Measurements from ENCODE around the gene ATXN2L. TPM values are rescaled to one million over a fixed set of nuclear protein-coding genes. Genes with fewer than 3 reads are reported as not detected.

The ATXN2L gene
- total and polyA plus RNA-seq, 10 of the 15 experiments (the other 5 are each of a cell fraction or from before 2014, with no cell fraction given): 3.5 to 210 (median 61.1) TPM

GRCh38 chr16:28823873-28824716, 1.3 kb downstream of the ATXN2L start (continued):
- TF ChIP-seq ZNF24 (IDR thresholded peaks at IDR 0.05) (no peak), BHLHE40 (IDR thresholded peaks at IDR 0.05; ENCODE audit: borderline replicate concordance in 1 of 2, low read depth in 2 of 2, low read length in 1 of 2) (peak; percentile 3 to 68; a peak in 2 of 4 replicates), RB1 (IDR thresholded peaks at IDR 0.05; ENCODE audit: borderline replicate concordance) (peak; percentile 27; the same call in 1 of the 2 replicates), IKZF2 (IDR thresholded peaks at IDR 0.05) (peak in 1 of 2 experiments; percentile 44; a peak in 3 of 4 replicates), TCF12 (IDR thresholded peaks at IDR 0.05; ENCODE audit: low read depth, low read length) (no peak), NKRF (conservative IDR thresholded peaks at IDR 0.05) (peak; percentile 59; the same call in 1 of the 2 replicates), ATF3 (IDR thresholded peaks at IDR 0.05; ENCODE audit: borderline replicate concordance, extremely low read depth, low read depth, low read length) (0 out of 2 replicates have a peak, but pooled peaks have one; percentile 8), NFXL1 (IDR thresholded peaks at IDR 0.05; ENCODE audit: borderline replicate concordance) (peak; percentile 69; the same call in 1 of the 2 replicates), BRCA1 (IDR thresholded peaks at IDR 0.05; ENCODE audit: low read depth, low read length) (peak; percentile 42; the same call in 1 of the 2 replicates), NBN (IDR thresholded peaks at IDR 0.05) (peak; percentile 82), CEBPZ (IDR thresholded peaks at IDR 0.05; ENCODE audit: low read depth, low read length) (no peak), SMAD5 (IDR thresholded peaks at IDR 0.05; ENCODE audit: low read depth) (peak; percentile 63; the same call in 1 of the 2 replicates), POLR2A (IDR thresholded peaks at IDR 0.05; ENCODE audit: low read depth, low read length) (peak; percentile 66), MEF2B (IDR thresholded peaks at IDR 0.05; ENCODE audit: partially characterized antibody, poor library complexity, severe bottlenecking) (peak; percentile 47), BACH1 (IDR thresholded peaks at IDR 0.05; ENCODE audit: borderline replicate concordance) (peak; percentile 83), RFX5 (IDR thresholded peaks at IDR 0.05; ENCODE audit: low read depth, low read length) (peak; percentile 52; the same call in 1 of the 2 replicates), IRF5 (IDR thresholded peaks at IDR 0.05; ENCODE audit: borderline replicate concordance) (no peak), E2F4 (IDR thresholded peaks at IDR 0.05; ENCODE audit: low read depth, low read length) (peak; percentile 71; the same call in 1 of the 2 replicates), ZBTB33 (IDR thresholded peaks at IDR 0.05) (no peak)

Data from GM12878 (cell line).